H1 (cell line): ENCODE data around the gene C1QL2. TPM values are rescaled to one million over a fixed set of nuclear protein-coding genes. Genes with fewer than 3 reads are reported as not detected.

Experiments used
- CTCF ChIA-PET: fragments of 300-600 bp; sonication (Branson Sonifier 250); formaldehyde crosslinking; loops from one replicate; lab custom pipeline; 2021; ENCODE audit not compliant: partially characterized antibody; lab: Charles Lee
- POLR2A ChIA-PET: fragments of 300-600 bp; sonication (Branson Sonifier 250); formaldehyde crosslinking; loops from one replicate; lab custom pipeline; 2021; ENCODE audit warnings: inconsistent platforms; ENCODE audit not compliant: partially characterized antibody; lab: Charles Lee
- DNase-seq, 2 experiments: peaks; one replicate each; pipeline versions ENCODE4 v3.0.0 to v3.0.0-alpha.2; 2010 to 2022; ENCODE audit warnings: low spot score in 2 of 2, low read depth in 1 of 2, mixed read lengths in 1 of 2
- FAIRE-seq: peaks from 2 replicates; lab custom pipeline; 2011; peaks lifted over from hg19 to GRCh38; lab: Jason Lieb, UNC
- H2AFZ ChIP-seq: 2 replicates; pipeline ENCODE4 v1.8.1; 2012; ENCODE audit warnings: low read length, inconsistent platforms
- H2AK5ac ChIP-seq: 2 replicates; pipeline ENCODE4 v1.6.1; 2013; ENCODE audit warnings: low read depth, low read length
- H2BK120ac ChIP-seq: replicated peaks from 2 replicates; pipeline ENCODE3; 2013; ENCODE audit warnings: low read depth, low read length, inconsistent platforms
- H2BK12ac ChIP-seq: 2 replicates; pipeline ENCODE4 v1.6.1; 2013; ENCODE audit warnings: low read depth, low read length
- H2BK15ac ChIP-seq: 2 replicates; pipeline ENCODE4 v1.6.1; 2013; ENCODE audit warnings: low read length
- H2BK20ac ChIP-seq: 2 replicates; pipeline ENCODE4 v1.6.1; 2013; ENCODE audit warnings: low read length
- H2BK5ac ChIP-seq: 2 replicates; pipeline ENCODE4 v1.6.1; 2013; ENCODE audit warnings: low read depth, low read length
- H3K14ac ChIP-seq: 2 replicates; pipeline ENCODE4 v1.6.1; 2013; ENCODE audit warnings: inconsistent platforms; ENCODE audit not compliant: insufficient read length
- H3K18ac ChIP-seq: 2 replicates; pipeline ENCODE4 v1.6.1; 2013; ENCODE audit warnings: low read length; ENCODE audit errors: extremely low read depth
- H3K23ac ChIP-seq: 2 replicates; pipeline ENCODE4 v1.6.1; 2013; ENCODE audit warnings: inconsistent platforms; ENCODE audit not compliant: insufficient read length
- H3K23me2 ChIP-seq: 2 replicates; pipeline ENCODE4 v1.6.1; 2013; ENCODE audit warnings: low read depth, low read length
- H3K27ac ChIP-seq: 2 replicates; pipeline ENCODE4 v1.6.1; 2011; ENCODE audit warnings: low read depth, low read length, inconsistent platforms
- H3K27me3 ChIP-seq, 4 experiments: replicated peaks in 1 of 4; 1 replicate in 1 of 4; 2 replicates in 3 of 4; pipeline versions ENCODE4 v1.6.1 to v1.8.1; 2011 to 2013; ENCODE audit warnings: low read length in 3 of 4, mild to moderate bottlenecking in 3 of 4, inconsistent platforms in 2 of 4, mixed read lengths in 2 of 4, moderate library complexity in 1 of 4; ENCODE audit not compliant: control insufficient read depth in 3 of 4, insufficient read depth in 3 of 4; ENCODE audit errors: extremely low read depth in 1 of 4
- H3K36me3 ChIP-seq, 4 experiments: 2 replicates each; pipeline versions ENCODE4 v1.6.1 to v1.8.1; 2011 to 2013; ENCODE audit warnings: mild to moderate bottlenecking in 4 of 4, low read length in 3 of 4, moderate library complexity in 2 of 4, control low read depth in 1 of 4, inconsistent platforms in 1 of 4; ENCODE audit not compliant: insufficient read depth in 4 of 4, control insufficient read depth in 2 of 4
- H3K4ac ChIP-seq: replicated peaks from 2 replicates; pipeline ENCODE3; 2013; ENCODE audit warnings: low read length, low read depth, mixed read lengths, inconsistent platforms; ENCODE audit not compliant: insufficient read length
- H3K4me1 ChIP-seq, 4 experiments: replicated peaks in 1 of 4; 1 replicate in 1 of 4; 2 replicates in 3 of 4; pipeline versions ENCODE4 v1.6.1 to v1.8.1; 2011 to 2013; ENCODE audit warnings: low read length in 3 of 4, inconsistent platforms in 2 of 4, mixed read lengths in 1 of 4; ENCODE audit not compliant: insufficient read depth in 4 of 4, control insufficient read depth in 3 of 4
- H3K4me2 ChIP-seq, 2 experiments: 2 replicates each; pipeline versions ENCODE4 v1.6.1 to v1.8.1; 2011 to 2013; ENCODE audit warnings: low read depth in 2 of 2, low read length in 2 of 2, control low read depth in 1 of 2, inconsistent platforms in 1 of 2, mild to moderate bottlenecking in 1 of 2; ENCODE audit not compliant: insufficient read depth in 1 of 2
- H3K4me3 ChIP-seq, 4 experiments: fragments of 200-600, 300-600 bp in 1 of 4; sonication (generic), shearing (Covaris generic), sonication (Bioruptor Twin) in 1 of 4; 2 replicates each; pipeline versions ENCODE4 v1.5.1 to v1.8.1; 2011 to 2016; ENCODE audit warnings: low read length in 4 of 4, low read depth in 3 of 4, control low read depth in 2 of 4, inconsistent platforms in 2 of 4, mild to moderate bottlenecking in 2 of 4, mixed read lengths in 1 of 4, moderate library complexity in 1 of 4; ENCODE audit not compliant: insufficient read depth in 2 of 4; ENCODE audit errors: extremely low read depth in 1 of 4
- H3K56ac ChIP-seq: replicated peaks from 2 replicates; pipeline ENCODE3; 2013; ENCODE audit warnings: low read depth, mild to moderate bottlenecking, mixed read lengths, low read length, inconsistent platforms; ENCODE audit not compliant: insufficient read length
- H3K79me1 ChIP-seq: 2 replicates; pipeline ENCODE4 v1.6.1; 2013; ENCODE audit warnings: low read depth, low read length, control low read depth
- H3K79me2 ChIP-seq, 2 experiments: 2 replicates each; pipeline versions ENCODE4 v1.6.1 to v1.8.1; 2012 to 2013; ENCODE audit warnings: low read length in 2 of 2, mild to moderate bottlenecking in 2 of 2, inconsistent platforms in 1 of 2; ENCODE audit not compliant: insufficient read depth in 2 of 2, control insufficient read depth in 1 of 2
- H3K9ac ChIP-seq, 4 experiments: replicated peaks in 1 of 4; 1 replicate in 1 of 4; 2 replicates in 3 of 4; pipeline versions ENCODE4 v1.6.1 to v1.8.1; 2011 to 2013; ENCODE audit warnings: low read depth in 3 of 4, low read length in 3 of 4, control low read depth in 2 of 4, mild to moderate bottlenecking in 2 of 4, moderate library complexity in 2 of 4, inconsistent platforms in 1 of 4; ENCODE audit errors: extremely low read depth in 1 of 4
- H3K9me3 ChIP-seq, 2 experiments: 2 replicates each; pipeline versions ENCODE4 v1.6.1 to v1.8.1; 2012 to 2013; ENCODE audit warnings: mild to moderate bottlenecking in 2 of 2, moderate library complexity in 2 of 2, control low read depth in 1 of 2, inconsistent platforms in 1 of 2, low read depth in 1 of 2, low read length in 1 of 2, mixed read lengths in 1 of 2; ENCODE audit not compliant: insufficient read depth in 2 of 2
- H4K20me1 ChIP-seq, 2 experiments: replicated peaks in 1 of 2; 2 replicates each; pipeline versions ENCODE3 to v1.8.1; 2011 to 2013; ENCODE audit warnings: inconsistent platforms in 2 of 2, low read length in 2 of 2, mild to moderate bottlenecking in 1 of 2; ENCODE audit not compliant: insufficient read depth in 2 of 2, control insufficient read depth in 1 of 2
- H4K5ac ChIP-seq: 2 replicates; pipeline ENCODE4 v1.6.1; 2013; ENCODE audit warnings: low read length, low read depth, mixed read lengths, inconsistent platforms; ENCODE audit not compliant: insufficient read length
- H4K8ac ChIP-seq: 2 replicates; pipeline ENCODE4 v1.8.0; 2013; ENCODE audit warnings: mild to moderate bottlenecking, moderate library complexity, low read length, inconsistent platforms; ENCODE audit not compliant: insufficient read depth; ENCODE audit errors: extremely low read depth
- H4K91ac ChIP-seq: replicated peaks from 2 replicates; pipeline ENCODE3; 2013; ENCODE audit warnings: low read length, mixed read lengths, inconsistent platforms; ENCODE audit not compliant: insufficient read length
- POLR2AphosphoS5 ChIP-seq: IDR thresholded peaks from 2 replicates; pipeline ENCODE4 v1.6.1; 2011; ENCODE audit warnings: low read depth, low read length
- RNF2 ChIP-seq: fragments of 200-900, 300-1000 bp; sonication (generic); IDR thresholded peaks from 2 replicates; pipeline ENCODE4 v1.7.1; 2016; ENCODE audit warnings: borderline replicate concordance, low read depth, mild to moderate bottlenecking, antibody characterized with exemption, low read length; ENCODE audit not compliant: poor library complexity, severe bottlenecking; ENCODE audit errors: missing control alignments
- WGBS, 2 experiments: shearing (Covaris generic) in 1 of 2; methylation state at CpG; one replicate each; pipeline versions ENCODE4 v1.1.6 to v1.1.7; 2013 to 2015; ENCODE audit warnings: low lambda C conversion rate in 2 of 2, mixed read lengths in 2 of 2, inconsistent platforms in 1 of 2, low coverage in 1 of 2, missing lambda C conversion rate in 1 of 2; ENCODE audit not compliant: insufficient replicate concordance in 2 of 2, insufficient coverage in 1 of 2, insufficient read length in 1 of 2; ENCODE audit errors: extremely low coverage in 1 of 2, missing lambda C conversion rate in 1 of 2; 5-methylcytosine and 5-hydroxymethylcytosine counted together
- polyA plus RNA-seq, 7 experiments: library from polyadenylated mRNA; depleted of rRNA in 3 of 7; stranded (reverse) in 5 of 7; unstranded in 2 of 7; fragments of >200 nt in 5 of 7; fragments of 200-250 nt in 2 of 7; gene quantifications; 1 replicate in 5 of 7; 2 replicates in 1 of 7; 4 replicates in 1 of 7; pipeline versions ENCODE4 v1.2.1 to v1.2.3, GENCODE V29; 2011 to 2013; ENCODE audit warnings: missing spikeins in 2 of 7, mixed read lengths in 2 of 7
- total RNA-seq: library from RNA; stranded (reverse); fragmentation: NEBNext Ultra II Directional; extraction: Animal tissue kit (Norgen Biotek cat#: 25700); gene quantifications from 2 replicates; pipeline ENCODE4 v1.2.1, GENCODE V29; 2021

The C1QL2 gene
- total and polyA plus RNA-seq, 2 of the 8 experiments (the other 6 are each of a cell fraction or from before 2014, with no cell fraction given) = 0.80 to 0.88 TPM

DNA sequence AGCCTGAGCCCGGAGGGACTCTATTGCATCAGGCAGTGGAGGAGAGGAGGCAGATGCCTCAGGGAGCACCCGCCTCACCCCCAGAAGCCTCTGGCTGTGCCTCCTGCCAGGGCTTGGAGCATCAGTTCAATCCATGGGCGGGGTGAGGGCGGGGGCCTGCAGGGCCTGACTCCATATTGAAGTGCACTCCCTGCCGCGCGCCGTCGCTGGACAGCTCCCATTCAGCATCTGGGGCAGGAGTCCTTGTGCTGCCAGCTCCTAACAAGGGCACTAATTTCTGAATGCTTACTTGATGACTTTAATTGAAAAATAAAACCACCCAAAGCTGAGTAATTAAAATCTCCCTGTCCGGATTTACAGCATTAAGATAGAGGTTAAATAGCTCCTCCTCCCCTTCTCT, 23.8 kb downstream of the C1QL2 start:
- no peak overlapping the region for H2AK5ac ChIP-seq
- H3K27ac ChIP-seq = no peak overlapping the region
- H3K4ac ChIP-seq = no peak overlapping the region
- no peak overlapping the region for H4K5ac ChIP-seq
- H3K9me3 ChIP-seq = no peaks in the 10 kb centered on the region
- no peak overlapping the region for H2BK15ac ChIP-seq
- CTCF ChIA-PET = interaction anchor here (1.0 to 18.5 kb wide), 3 partner anchors 9 to 126 kb away, joined by 6 to 198 read pairs (median 10); no protein-coding TSS in a partner anchor
- no peak overlapping the region for H3K23ac ChIP-seq
- WGBS, 2 experiments = 94% methylated on average over 8 of the region's 10 CpGs; no CpG with 5 or more reads in 1 of the 2 experiments
- no peaks in the 10 kb centered on the region for H3K23me2 ChIP-seq
- H2BK12ac ChIP-seq = no peak overlapping the region
- no peaks in the 10 kb centered on the region for H3K27me3 ChIP-seq
- no peak overlapping the region for H3K14ac ChIP-seq
- no peak for DNase-seq
- no peak overlapping the region for H2BK120ac ChIP-seq
- no peaks in the 10 kb centered on the region for H3K36me3 ChIP-seq
- POLR2A ChIA-PET = no interaction called here
- TF ChIP-seq POLR2AphosphoS5 = no peak
- TF ChIP-seq RNF2 = no peak
- TF ChIP-seq, all 59 proteins: peak for 0
- Histone ChIP-seq H4K91ac (no peak overlapping the region), H4K8ac (no peak overlapping the region), H3K4me1 (peaks cover 0 to 13% (median 4%) of the 10 kb centered on the region in 4 experiments; a peak in 3 of 7 replicates), H2AFZ (no peak overlapping the region), H2BK5ac (no peak overlapping the region), H3K4me2 (no peak overlapping the region), H3K56ac (no peak overlapping the region), H3K9ac (no peak overlapping the region), H2BK20ac (no peak overlapping the region), H3K18ac (no peak overlapping the region), H3K4me3 (no peak overlapping the region), H4K20me1 (no peaks in the 10 kb centered on the region), H3K79me2 (no peaks in the 10 kb centered on the region), H3K79me1 (no peaks in the 10 kb centered on the region)
- no peak for FAIRE-seq
